Measurements from ENCODE around the gene GBF1.
A peak's percentile ranks its signal among the peaks of the same experiment; 100 is the strongest.
"Not testable (repeated sequence)": the region's sequence is repeated elsewhere in the genome, so short reads cannot be mapped to it uniquely, and the experiment has no call there.

GBF1 gene

GRCh38 chr10:102308318-102308717 is 63.0 kb downstream of the GBF1 start:
- DNase-seq (ENCODE audit: low spot score), result not testable (repeated sequence)

- no peak for DNase-seq (ENCODE audit: low spot score)
Observed at GRCh38 chr10:102309236-102309635, 63.9 kb downstream of the GBF1 start.

GRCh38 chr10:102309916-102310315 is 64.6 kb downstream of the GBF1 start:
- DNase-seq (ENCODE audit: low spot score), result no peak

- peak; percentile 90 for DNase-seq (ENCODE audit: low spot score)
Observed at GRCh38 chr10:102310361-102311024, 65.2 kb downstream of the GBF1 start.

GRCh38 chr10:102311025-102311420 is 65.7 kb downstream of the GBF1 start:
- no peak for DNase-seq (ENCODE audit: low spot score)

GRCh38 chr10:102312683-102313082 is 67.4 kb downstream of the GBF1 start:
- DNase-seq (ENCODE audit: low spot score), result peak; percentile 85

GRCh38 chr10:102313221-102313896 is 68.0 kb downstream of the GBF1 start:
- no peak for DNase-seq (ENCODE audit: low spot score)

- DNase-seq (ENCODE audit: low spot score), result no peak
Observed at GRCh38 chr10:102314801-102315200, 69.5 kb downstream of the GBF1 start.

- DNase-seq (ENCODE audit: low spot score), result no peak
Observed at GRCh38 chr10:102316421-102316820, 71.1 kb downstream of the GBF1 start.

- DNase-seq (ENCODE audit: low spot score), result peak; percentile 44
Observed at GRCh38 chr10:102322914-102323313, 77.6 kb downstream of the GBF1 start.

- no peak for DNase-seq (ENCODE audit: low spot score)
Observed at GRCh38 chr10:102324061-102324460, 78.7 kb downstream of the GBF1 start.

GRCh38 chr10:102326031-102326430 is 80.7 kb downstream of the GBF1 start:
- DNase-seq (ENCODE audit: low spot score), result no peak

GRCh38 chr10:102327002-102327401 is 81.7 kb downstream of the GBF1 start:
- DNase-seq (ENCODE audit: low spot score), result no peak

- DNase-seq (ENCODE audit: low spot score), result no peak
Observed at GRCh38 chr10:102327641-102328040, 82.3 kb downstream of the GBF1 start.

GRCh38 chr10:102332772-102333171 is 87.4 kb downstream of the GBF1 start:
- DNase-seq (ENCODE audit: low spot score), result no peak

GRCh38 chr10:102334101-102334500 is 88.8 kb downstream of the GBF1 start:
- DNase-seq (ENCODE audit: low spot score), result peak; percentile 79

GRCh38 chr10:102335184-102335583 is 89.9 kb downstream of the GBF1 start:
- no peak for DNase-seq (ENCODE audit: low spot score)

- DNase-seq (ENCODE audit: low spot score), result no peak
Observed at GRCh38 chr10:102341038-102341688, 95.8 kb downstream of the GBF1 start.

- DNase-seq (ENCODE audit: low spot score), result peak; percentile 47
Observed at GRCh38 chr10:102342458-102342857, 97.1 kb downstream of the GBF1 start.

GRCh38 chr10:102342958-102343357 is 97.6 kb downstream of the GBF1 start:
- peak; percentile 86 for DNase-seq (ENCODE audit: low spot score)

- DNase-seq (ENCODE audit: low spot score), result peak; percentile 94
Observed at GRCh38 chr10:102344067-102344466, 98.7 kb downstream of the GBF1 start.

GRCh38 chr10:102347236-102347828 is 102.0 kb downstream of the GBF1 start:
- peak; percentile 86 for DNase-seq (ENCODE audit: low spot score)
